ENCODE data around the gene FBXL14. TPM values are rescaled to one million over a fixed set of nuclear protein-coding genes. Genes with fewer than 3 reads are reported as not detected.
A peak's percentile ranks its signal among the peaks of the same experiment; 100 is the strongest.

Gene FBXL14
- polyA plus RNA-seq, 2 of the 4 experiments (the other 2 are of a cell fraction): 6.7 to 7.1 TPM

- CTCF ChIA-PET: interaction anchor here (0.7 to 6.1 kb wide), 4 partner anchors 10 to 472 kb away, joined by 3 to 73 read pairs (median 12); no protein-coding TSS in a partner anchor
- POLR2A ChIA-PET: no interaction called here
- Histone ChIP-seq H3K9me3 (no peaks in the 10 kb centered on the region), H3K4me1 (peaks cover 35% of the 10 kb centered on the region), H3K4me3 (no peak overlapping the region), H3K4me2 (peak overlapping the region; percentile 95), H3K27ac (no peak overlapping the region)
- no peak for TF ChIP-seq EHF (CRISPR knock-in tag; IDR thresholded peaks at IDR 0.05)
- TF ChIP-seq ESRRA (IDR thresholded peaks at IDR 0.05; ENCODE audit: borderline replicate concordance, low read length): no peak
- TF ChIP-seq CHD4 (IDR thresholded peaks at IDR 0.05; ENCODE audit: borderline replicate concordance): no peak
- no peak for TF ChIP-seq RNF2 (IDR thresholded peaks at IDR 0.05; ENCODE audit: borderline replicate concordance, low read depth)
- TF ChIP-seq RARB (CRISPR knock-in tag; IDR thresholded peaks at IDR 0.05): no peak
- no peak for TF ChIP-seq RAD21 (conservative IDR thresholded peaks at IDR 0.05 in 1 of 2, IDR thresholded peaks at IDR 0.05 in 1 of 2)
- TF ChIP-seq, protein P1, sequence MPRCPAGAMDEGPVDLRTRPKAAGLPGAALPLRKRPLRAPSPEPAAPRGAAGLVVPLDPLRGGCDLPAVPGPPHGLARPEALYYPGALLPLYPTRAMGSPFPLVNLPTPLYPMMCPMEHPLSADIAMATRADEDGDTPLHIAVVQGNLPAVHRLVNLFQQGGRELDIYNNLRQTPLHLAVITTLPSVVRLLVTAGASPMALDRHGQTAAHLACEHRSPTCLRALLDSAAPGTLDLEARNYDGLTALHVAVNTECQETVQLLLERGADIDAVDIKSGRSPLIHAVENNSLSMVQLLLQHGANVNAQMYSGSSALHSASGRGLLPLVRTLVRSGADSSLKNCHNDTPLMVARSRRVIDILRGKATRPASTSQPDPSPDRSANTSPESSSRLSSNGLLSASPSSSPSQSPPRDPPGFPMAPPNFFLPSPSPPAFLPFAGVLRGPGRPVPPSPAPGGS (IDR thresholded peaks at IDR 0.05): no peak
- TF ChIP-seq HMGXB4 (CRISPR knock-in tag; IDR thresholded peaks at IDR 0.05; ENCODE audit: borderline replicate concordance): no peak
- TF ChIP-seq MAZ (IDR thresholded peaks at IDR 0.05; ENCODE audit: borderline replicate concordance, low read depth, low read length): no peak
- TF ChIP-seq CBX2 (IDR thresholded peaks at IDR 0.05; ENCODE audit: borderline replicate concordance, low read depth): no peak
- no peak for TF ChIP-seq MAFK (IDR thresholded peaks at IDR 0.05; ENCODE audit: partially characterized antibody)
- WGBS (ENCODE audit: missing lambda C conversion rate): 89% methylated on average over 12 of the region's 12 CpGs
- DNase-seq (ENCODE audit: low read depth in 1 of 2, low spot score in 1 of 2) (no peak), ATAC-seq (no peak), FAIRE-seq (no peak)
Measured at GRCh38 chr12:1590221-1590979, 4.0 kb downstream of the FBXL14 start.

DNA sequence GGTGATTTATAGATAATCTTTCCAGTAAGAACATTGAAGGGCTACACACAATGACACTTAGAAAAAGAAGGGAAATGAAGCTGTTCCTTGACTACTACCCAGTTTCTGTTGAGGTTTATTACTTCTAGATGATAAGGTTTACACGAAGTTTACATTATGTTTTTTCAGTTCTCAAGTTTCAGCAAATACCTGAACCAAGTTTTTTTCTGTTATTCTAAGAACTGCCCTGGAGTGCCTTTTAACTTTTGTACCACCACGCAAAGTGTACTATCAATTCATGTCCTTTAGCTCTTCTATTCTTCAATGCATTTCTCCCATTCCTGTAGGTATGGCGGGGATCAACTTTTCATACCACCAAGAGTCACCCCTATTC is 5.8 kb downstream of the FBXL14 start:
- TF ChIP-seq, protein P2, sequence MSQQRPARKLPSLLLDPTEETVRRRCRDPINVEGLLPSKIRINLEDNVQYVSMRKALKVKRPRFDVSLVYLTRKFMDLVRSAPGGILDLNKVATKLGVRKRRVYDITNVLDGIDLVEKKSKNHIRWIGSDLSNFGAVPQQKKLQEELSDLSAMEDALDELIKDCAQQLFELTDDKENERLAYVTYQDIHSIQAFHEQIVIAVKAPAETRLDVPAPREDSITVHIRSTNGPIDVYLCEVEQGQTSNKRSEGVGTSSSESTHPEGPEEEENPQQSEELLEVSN (IDR thresholded peaks at IDR 0.05; ENCODE audit: borderline replicate concordance, low read depth): no peak
- no peak for TF ChIP-seq CHD2 (IDR thresholded peaks at IDR 0.05; ENCODE audit: low read length, partially characterized antibody)
- TF ChIP-seq GATA3 (IDR thresholded peaks at IDR 0.05; ENCODE audit: borderline replicate concordance): no peak
- TF ChIP-seq KDM5A (IDR thresholded peaks at IDR 0.05): no peak
- no peak for TF ChIP-seq MAX (IDR thresholded peaks at IDR 0.05)
- no peak for TF ChIP-seq HDAC2 (IDR thresholded peaks at IDR 0.05)
- TF ChIP-seq BHLHE40 (IDR thresholded peaks at IDR 0.05; ENCODE audit: low read depth, low read length): no peak
- no peak for TF ChIP-seq ZSCAN20 (CRISPR knock-in tag; IDR thresholded peaks at IDR 0.05)
- no peak for TF ChIP-seq CHD4 (IDR thresholded peaks at IDR 0.05; ENCODE audit: borderline replicate concordance)
- TF ChIP-seq HOXA7 (CRISPR knock-in tag; IDR thresholded peaks at IDR 0.05): no peak
- TF ChIP-seq ATOH8 (CRISPR knock-in tag; IDR thresholded peaks at IDR 0.05; ENCODE audit: low read depth): no peak
- no peak for TF ChIP-seq HMGXB4 (CRISPR knock-in tag; IDR thresholded peaks at IDR 0.05; ENCODE audit: borderline replicate concordance)
- TF ChIP-seq JUN (IDR thresholded peaks at IDR 0.05): no peak
- no peak for TF ChIP-seq RFX5 (IDR thresholded peaks at IDR 0.05)
- ChIA-PET CTCF (interaction anchor here (0.7 to 6.1 kb wide), 7 partner anchors 10 to 639 kb away, joined by 3 to 73 read pairs (median 3); partner anchors contain the start of gene RAD52), POLR2A (interaction anchor here (0.5 to 1.9 kb wide), 2 partner anchors 62 to 470 kb away, joined by 3 to 4 read pairs; no protein-coding TSS in a partner anchor)
- FAIRE-seq (no peak), ATAC-seq (no peak), DNase-seq (ENCODE audit: low read depth in 1 of 2, low spot score in 1 of 2) (no peak)
- 76% methylated on average over 3 of the region's 3 CpGs for WGBS (ENCODE audit: missing lambda C conversion rate)
- Histone ChIP-seq H3K27ac (no peak overlapping the region), H3K9me3 (no peaks in the 10 kb centered on the region), H3K4me1 (peaks cover 31% of the 10 kb centered on the region), H3K4me2 (no peak overlapping the region), H3K4me3 (no peak overlapping the region)
